GM12872 (cell line): Measurements from ENCODE around the gene ADCY9.

Source experiments
- CTCF ChIP-seq: IDR thresholded peaks from 3 replicates; pipeline ENCODE4 v1.5.1; 2011; ENCODE audit warnings: low read depth, mild to moderate bottlenecking, low read length, moderate library complexity; ENCODE audit not compliant: insufficient read depth

The ADCY9 gene

GRCh38 chr16:4055748-4056147 lies 60.5 kb downstream of the ADCY9 start:
- TF ChIP-seq CTCF, result no peak

DNA sequence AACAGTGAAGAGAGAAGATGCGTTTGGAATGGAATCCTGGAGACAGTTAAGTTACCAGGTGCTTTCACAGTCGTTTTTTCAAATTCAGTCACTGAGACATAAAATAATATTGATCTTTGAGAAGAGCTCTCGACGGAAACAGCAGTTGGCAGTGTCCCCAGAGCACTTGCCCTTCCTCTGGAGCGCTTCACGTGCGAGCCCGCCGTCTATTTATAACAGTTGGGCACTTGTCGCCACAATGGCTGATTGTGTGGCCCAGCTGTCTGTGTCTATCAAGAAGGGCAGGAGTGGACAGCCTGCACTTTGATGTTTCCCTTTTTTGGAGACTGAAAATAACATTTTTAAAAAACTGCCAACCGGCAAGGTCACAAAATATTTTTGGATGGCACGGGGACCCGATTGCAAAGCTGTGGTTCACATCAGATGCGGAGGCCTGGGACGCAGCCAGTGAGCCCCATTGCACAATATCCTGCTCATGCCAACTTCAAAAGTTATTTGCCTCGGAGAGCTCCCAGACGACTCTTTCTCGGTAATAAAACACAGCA lies 62.9 kb downstream of the ADCY9 start:
- no peak for TF ChIP-seq CTCF

GRCh38 chr16:4052801-4053293 lies 63.4 kb downstream of the ADCY9 start:
- TF ChIP-seq CTCF, result no peak

GRCh38 chr16:4052096-4052495 lies 64.1 kb downstream of the ADCY9 start:
- no peak for TF ChIP-seq CTCF

DNA sequence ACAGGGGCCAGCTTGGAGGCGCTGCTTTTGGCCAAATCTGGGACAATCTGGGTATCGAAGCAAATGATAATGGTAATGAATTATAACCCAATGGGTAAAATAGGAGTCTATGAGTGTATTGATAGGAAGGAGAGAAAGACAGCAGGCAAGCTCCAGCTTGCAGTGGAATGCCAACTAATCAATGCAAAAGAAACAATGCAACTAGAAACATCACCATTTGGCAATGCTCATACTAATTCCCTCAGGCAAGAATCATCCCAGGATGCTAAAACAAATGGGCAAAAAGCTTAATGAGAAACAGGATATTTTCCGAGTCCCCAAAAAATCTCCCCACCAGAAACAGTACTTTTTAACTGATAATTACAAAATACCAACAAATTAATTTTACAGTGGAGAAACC lies 64.7 kb downstream of the ADCY9 start:
- no peak for TF ChIP-seq CTCF

- TF ChIP-seq CTCF, result no peak
Measured at GRCh38 chr16:4049031-4049430, 67.2 kb downstream of the ADCY9 start.

- no peak for TF ChIP-seq CTCF
Measured at GRCh38 chr16:4048481-4048880, 67.8 kb downstream of the ADCY9 start.
